NCI-H1930 (cell line): Measurements from ENCODE around the gene OR1G1.
"Not testable (repeated sequence)": the region's sequence is repeated elsewhere in the genome, so short reads cannot be mapped to it uniquely, and the experiment has no call there.

Source experiments
- DNase-seq, 2 experiments: peaks; one replicate each; lab custom pipeline; 2025; lab: John Stamatoyannopoulos, UW

The OR1G1 gene

DNA sequence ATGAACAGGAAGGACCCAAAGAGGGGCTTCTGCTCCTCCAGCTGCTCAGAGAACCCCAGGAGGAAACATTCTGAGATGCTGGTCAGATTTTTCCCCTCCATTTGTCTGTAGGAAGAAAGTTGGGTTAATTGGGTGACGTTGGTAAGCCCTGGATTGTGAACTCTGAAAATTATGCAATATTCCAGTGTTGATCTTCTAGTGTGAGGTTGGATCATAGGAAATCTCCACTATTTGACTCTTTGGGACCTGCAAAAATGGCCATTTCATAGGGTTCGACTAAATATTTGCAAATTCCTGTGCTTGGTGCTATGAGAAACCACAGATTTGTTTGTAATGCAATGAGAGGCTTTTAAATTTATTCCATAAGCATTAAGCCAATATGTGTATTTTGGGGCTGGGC lies at the start of gene OR1G1:
OR1G1 (minus strand) TSS at position 101 of the 400 bp plus-strand sequence; CDS start at position 101, 0 bp downstream.
- no peak for DNase-seq

- no peak for DNase-seq
These were observed 40.2 kb upstream of the OR1G1 start for GRCh38 chr17:3167574-3167973.

- no peak for DNase-seq
These were observed 29.9 kb upstream of the OR1G1 start for GRCh38 chr17:3157218-3157617.

DNA sequence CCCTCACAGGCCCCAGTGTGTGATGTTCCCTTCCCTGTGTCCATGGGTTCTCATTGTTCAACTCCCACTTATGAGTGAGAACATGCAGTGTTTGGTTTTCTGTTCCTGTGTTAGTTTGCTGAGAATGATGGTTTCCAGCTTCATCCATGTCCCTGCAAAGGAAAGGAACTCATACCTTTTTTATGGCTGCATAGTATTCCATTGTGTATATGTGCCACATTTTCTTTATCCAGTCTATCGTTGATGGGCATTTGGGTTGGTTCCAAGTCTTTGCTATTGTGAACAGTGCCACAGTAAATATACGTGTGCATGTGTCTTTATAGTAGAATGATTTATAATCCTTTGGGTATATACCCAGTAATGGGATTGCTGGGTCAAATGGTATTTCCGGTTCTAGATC lies 10.1 kb upstream of the OR1G1 start:
- not testable (repeated sequence) for DNase-seq

- no peak for DNase-seq
These were observed 23.0 kb downstream of the OR1G1 start, which contains the start of gene OR1D2 for GRCh38 chr17:3104322-3104721. Gene OR1D2, minus strand, starts transcription at chr17:3104422. Its CDS starts 11,426 bp downstream, at chr17:3092996.
